HG03457 (cell line): ENCODE measurements around the gene C8A.

ENCODE experiments used
- ATAC-seq: cut with Tn5 transposase; IDR thresholded peaks from one replicate; pipeline ENCODE4 v1.9.1; 2021; ENCODE audit warnings: moderate number of reproducible peaks; ENCODE audit not compliant: unreplicated experiment

C8A gene

DNA sequence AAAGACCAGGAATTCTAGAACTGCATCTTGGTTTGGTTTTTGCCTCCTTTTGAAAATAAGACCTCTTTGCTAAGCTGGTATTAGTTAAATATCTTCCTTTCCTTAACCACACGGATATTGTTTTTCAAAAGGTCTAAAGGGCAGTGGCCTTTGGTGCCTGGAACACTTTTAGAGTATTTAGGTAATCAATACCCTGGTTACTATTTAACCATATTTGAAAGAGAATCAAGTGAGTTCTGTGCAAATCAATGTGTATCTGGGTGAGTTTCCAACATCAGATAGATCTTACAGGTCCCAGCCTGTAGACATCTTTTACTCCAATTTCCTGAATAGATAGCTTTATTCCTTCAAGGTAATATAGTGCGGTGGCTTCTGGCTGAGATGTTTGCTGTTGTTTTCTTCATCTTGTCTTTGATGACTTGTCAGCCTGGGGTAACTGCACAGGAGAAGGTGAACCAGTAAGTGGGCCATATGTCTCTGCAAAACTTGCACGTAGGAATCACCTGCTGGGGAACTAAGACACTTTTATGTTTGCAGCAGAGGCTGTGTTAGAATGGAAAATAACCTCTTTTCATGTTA, at the start of gene C8A:
Gene C8A, plus strand, starts transcription at position 277 of the 579 bp plus-strand sequence. Its CDS starts 105 bp downstream, at position 382.
- no peak for ATAC-seq

GRCh38 chr1:56806804-56807203, 47.8 kb upstream of the C8A start:
- no peak for ATAC-seq

GRCh38 chr1:56808410-56808809, 46.2 kb upstream of the C8A start:
- no peak for ATAC-seq

DNA sequence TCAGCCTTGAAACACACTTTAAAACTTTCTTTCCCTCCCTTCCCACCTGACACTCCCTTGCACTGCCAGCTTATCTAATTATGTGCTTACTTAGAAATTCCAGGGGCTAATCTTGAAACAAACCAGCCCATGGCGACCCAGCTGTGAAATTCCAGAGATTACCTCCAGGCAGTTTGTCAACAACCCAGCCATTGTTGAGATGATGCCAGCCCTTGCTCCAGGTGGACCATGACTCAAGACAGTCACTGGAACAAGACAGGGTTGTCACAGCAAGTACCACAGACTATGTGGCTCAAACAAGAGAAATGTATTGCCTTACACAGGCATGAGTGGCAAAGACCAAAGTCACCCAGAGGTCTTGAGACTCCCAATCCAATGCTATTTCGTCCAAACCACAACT, 43.3 kb upstream of the C8A start:
- no peak for ATAC-seq

DNA sequence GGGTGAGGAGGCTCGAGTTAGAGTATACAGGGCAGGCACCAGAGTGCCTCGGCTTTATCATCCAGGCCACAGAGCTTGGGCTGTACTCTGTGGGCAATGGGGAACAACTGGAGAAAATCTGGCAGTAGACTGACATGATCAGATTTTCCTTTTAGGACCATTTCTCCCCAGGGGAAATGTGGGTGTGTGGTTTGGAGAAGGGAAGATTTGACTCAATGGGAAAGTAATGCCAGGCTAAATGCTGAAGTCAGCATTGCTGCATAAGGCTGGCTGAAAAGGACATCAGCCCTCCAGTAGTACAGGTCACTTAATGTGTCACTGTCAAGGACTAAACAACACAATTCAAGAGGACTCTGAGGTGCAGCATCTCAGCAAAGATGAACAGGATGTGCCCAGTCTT, 40.4 kb upstream of the C8A start:
- no peak for ATAC-seq

- no peak for ATAC-seq
Observed at GRCh38 chr1:56816264-56816663, 38.3 kb upstream of the C8A start.

DNA sequence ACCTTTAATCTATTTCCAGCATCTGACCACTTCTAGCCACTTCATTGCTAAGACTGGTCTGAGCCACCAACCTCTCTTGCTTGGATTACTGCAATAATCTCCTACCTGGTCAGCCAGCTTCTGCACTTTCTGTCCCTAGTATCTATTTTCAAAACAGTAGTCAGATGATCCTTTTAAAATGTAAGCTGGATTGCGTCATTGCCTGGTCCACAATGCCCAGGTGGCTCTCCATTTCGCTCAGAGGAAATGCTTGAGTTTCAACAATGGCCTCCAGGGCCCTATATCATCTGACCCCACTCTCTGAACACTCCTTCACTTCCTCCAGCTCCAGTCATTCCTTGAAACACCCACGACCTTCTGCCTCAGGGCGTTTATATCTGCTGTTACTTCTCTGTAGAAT, 37.7 kb upstream of the C8A start:
- peak; percentile 59 for ATAC-seq

- no peak for ATAC-seq
Observed at GRCh38 chr1:56817716-56818463, 36.7 kb upstream of the C8A start.

DNA sequence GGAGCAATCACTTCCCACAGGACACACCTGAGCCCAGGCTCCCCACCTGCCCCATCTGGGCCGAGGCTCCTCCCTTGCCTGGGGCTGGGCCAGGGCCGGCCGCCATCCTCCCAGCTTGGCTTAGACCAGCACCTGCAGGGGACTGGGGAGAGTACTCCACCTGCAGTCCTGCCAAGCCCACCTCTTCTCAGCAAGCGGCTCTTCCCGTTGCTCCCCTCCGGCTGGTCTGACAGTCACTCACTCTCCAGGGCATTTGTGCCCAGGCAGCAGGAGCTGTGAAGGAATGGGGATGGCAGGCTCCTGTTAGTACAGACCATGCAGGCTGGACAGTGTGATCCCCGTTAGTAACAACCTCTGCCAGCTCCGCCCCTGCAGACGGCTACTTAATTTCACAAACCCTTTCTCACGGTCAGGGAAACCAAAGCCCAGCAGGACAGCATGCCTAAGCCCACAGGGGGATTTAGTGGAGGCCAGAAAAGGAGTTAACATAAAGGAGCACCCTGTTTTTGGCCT, 35.2 kb upstream of the C8A start, which contains the start of gene FYB2:
Gene FYB2, minus strand, starts transcription at position 18 of the 513 bp plus-strand sequence. CDS start 114 bp downstream, outside the sequence.
- no peak for ATAC-seq

DNA sequence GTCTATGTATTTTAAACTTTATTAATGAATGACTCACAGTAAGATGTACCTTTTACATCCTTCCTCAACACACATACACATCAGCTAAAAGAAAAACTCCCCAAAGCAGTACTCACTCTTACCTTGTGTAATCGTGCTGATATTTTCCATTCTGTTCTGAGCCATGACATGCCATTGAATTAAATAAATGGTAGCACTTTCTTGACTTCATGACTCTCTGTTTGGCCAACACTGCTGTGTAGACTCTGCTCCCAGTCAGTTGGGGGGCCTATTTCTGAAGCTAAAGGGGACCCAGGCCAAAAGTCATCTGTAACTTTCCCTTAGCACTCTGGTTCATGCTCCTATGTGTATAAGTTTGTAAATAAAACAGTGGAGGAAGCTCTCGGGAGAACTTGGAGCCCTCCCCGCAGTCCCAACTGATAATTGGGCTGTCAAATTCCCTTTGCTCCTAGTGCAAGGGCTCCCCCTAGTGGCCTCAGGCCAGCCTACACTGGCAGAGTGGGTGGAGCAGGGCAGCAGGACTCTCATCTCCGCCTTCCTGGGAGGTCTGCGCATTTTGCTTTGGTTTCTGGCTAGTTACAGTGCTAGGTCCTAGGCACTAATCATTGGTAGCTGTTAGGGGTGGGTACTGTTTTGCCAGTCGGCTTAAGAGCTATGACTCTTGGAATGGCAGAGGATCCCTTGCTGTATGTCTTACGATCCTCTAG, 33.7 kb upstream of the C8A start:
- peak; percentile 51 for ATAC-seq

GRCh38 chr1:56821462-56821797, 33.2 kb upstream of the C8A start:
- no peak for ATAC-seq

DNA sequence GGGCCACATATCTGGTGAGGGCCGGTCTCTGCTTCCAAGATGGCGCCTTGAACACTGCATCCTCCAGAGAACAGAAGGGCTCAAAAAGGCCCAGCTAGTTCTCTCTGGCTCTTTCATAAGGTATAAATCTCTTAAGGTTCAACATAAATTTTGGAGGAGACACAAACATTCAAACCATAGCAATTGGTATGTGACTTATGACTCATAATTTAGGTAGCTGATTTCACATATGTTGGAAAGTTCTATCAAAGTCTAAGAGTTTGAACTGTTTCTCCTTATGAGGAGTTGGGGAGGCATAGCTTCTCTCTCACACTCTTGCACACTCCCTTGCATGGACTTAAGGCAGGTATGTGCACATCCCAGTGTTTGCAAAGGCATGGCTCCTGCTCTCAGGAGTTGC, 30.3 kb upstream of the C8A start:
- ATAC-seq, result no peak

GRCh38 chr1:56824938-56825337, 29.7 kb upstream of the C8A start:
- no peak for ATAC-seq

- ATAC-seq, result no peak
Observed at GRCh38 chr1:56825436-56825835, 29.2 kb upstream of the C8A start.

DNA sequence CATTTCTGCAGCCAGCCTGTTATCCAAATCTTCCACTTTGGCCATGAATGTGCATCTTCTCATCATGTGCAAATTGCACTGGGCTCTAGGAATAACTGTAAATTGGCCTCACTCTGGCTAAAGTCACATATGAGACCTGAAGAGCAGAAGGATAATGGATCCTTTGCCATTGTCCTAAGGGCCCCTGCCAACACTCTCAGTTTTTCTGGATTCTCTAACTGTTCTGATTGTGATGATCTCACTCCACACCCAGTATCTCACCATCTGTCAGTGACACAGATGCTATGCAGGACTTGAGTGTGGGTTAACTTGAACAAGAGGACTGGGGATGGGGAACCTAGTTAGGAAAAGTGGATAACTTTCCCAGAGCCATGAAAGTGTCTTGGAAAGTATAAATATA, 26.9 kb upstream of the C8A start:
- no peak for ATAC-seq

DNA sequence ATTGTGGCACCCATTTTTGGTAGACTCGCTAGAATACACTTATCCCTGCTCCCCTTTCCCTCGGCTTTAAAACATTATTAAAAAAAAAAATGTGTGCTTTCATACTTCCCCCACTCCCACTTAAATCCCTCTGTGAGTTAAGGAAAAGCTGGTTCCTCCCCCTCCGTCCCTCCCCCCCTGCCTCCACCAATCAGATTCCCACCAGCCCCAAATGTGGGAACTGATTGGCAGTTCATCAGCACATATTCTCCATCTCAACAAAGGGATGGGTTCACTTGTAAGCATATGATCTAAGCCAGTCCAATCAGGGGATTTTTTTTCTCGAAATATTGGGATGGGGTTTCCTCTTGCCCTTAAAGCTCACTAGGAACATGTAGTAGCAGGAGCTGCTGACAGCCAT, 24.5 kb upstream of the C8A start:
- no peak for ATAC-seq

GRCh38 chr1:56831871-56832693, 22.5 kb upstream of the C8A start:
- ATAC-seq, result peak; percentile 67

DNA sequence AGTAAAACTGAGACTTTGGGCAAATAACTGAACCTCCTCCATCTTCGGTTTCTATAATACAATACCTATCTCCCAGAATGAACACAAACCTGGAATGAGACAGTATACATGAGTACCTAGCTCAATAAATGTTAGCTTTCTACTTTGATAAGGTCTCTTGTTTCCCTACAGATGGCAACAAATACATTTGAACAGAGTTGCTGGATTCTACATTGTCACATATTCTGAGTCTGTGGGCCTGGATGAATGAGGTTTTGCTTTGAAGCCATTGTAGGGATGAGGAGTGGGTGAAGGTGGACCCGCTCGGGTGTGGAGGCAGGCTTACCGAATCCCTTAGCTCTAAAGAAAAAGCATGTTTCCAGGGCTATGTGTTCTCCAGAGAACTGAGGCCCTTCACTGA, 21.5 kb upstream of the C8A start:
- ATAC-seq, result no peak

- ATAC-seq, result no peak
Observed at GRCh38 chr1:56834137-56834900, 20.3 kb upstream of the C8A start.

- ATAC-seq, result no peak
Observed at GRCh38 chr1:56835657-56836056, 18.9 kb upstream of the C8A start.
